K562 (cell line): ENCODE measurements around the gene PLD1. TPM values are rescaled to one million over a fixed set of nuclear protein-coding genes. Genes with fewer than 3 reads are reported as not detected.

Source experiments
- ATAC-seq: fragments of 200-7000 bp; cut with Tn5 transposase; 3 replicates; pipeline ENCODE4 v1.9.1; 2020; ENCODE audit warnings: moderate library complexity
- BruUV-seq: library from RNA; stranded (reverse); fragments of 400-500 nt; replicated peaks from 2 replicates; lab custom pipeline; 2021; lab: Mats Ljungman, UMichigan
- CTCF ChIA-PET: fragments of 300-600 bp; formaldehyde crosslinking; extraction: SDS; loops from one replicate; lab custom pipeline; 2021; ENCODE audit warnings: low intra/inter-chr PET ratio; lab: Yijun Ruan, JAX
- POLR2A ChIA-PET: fragments of 300-600, 350-650 bp; sonication (Branson Sonifier 250); formaldehyde crosslinking; extraction: SDS; loops from one replicate; lab custom pipeline; 2021; ENCODE audit warnings: antibody characterized with exemption, inconsistent platforms; lab: Yijun Ruan, JAX
- DNase-seq, 4 experiments: peaks; one replicate each; pipeline versions ENCODE4 v3.0.0 to v3.0.0-alpha.2; 2011 to 2018; ENCODE audit warnings: low spot score in 3 of 4, mixed read lengths in 3 of 4; ENCODE audit errors: extremely low read depth in 1 of 4
- FAIRE-seq: peaks from 2 replicates; lab custom pipeline; 2011; peaks lifted over from hg19 to GRCh38; lab: Jason Lieb, UNC
- H2AFZ ChIP-seq: 2 replicates; pipeline ENCODE4 v1.6.0; 2011; ENCODE audit warnings: low read depth, low read length, control low read depth, inconsistent platforms
- H3K27ac ChIP-seq: fragments of 200-600 bp; 3 replicates; pipeline ENCODE4 v1.8.0; 2011; ENCODE audit warnings: low read depth, mild to moderate bottlenecking, control low read depth, inconsistent platforms, low read length, moderate library complexity, mixed read lengths; ENCODE audit errors: extremely low read depth
- H3K27me3 ChIP-seq, 2 experiments: fragments of 300-600 bp in 1 of 2; 2 replicates in 1 of 2; 3 replicates in 1 of 2; pipeline versions ENCODE4 v1.6.0 to v1.8.0; 2011; ENCODE audit warnings: inconsistent platforms in 2 of 2, low read length in 2 of 2, mild to moderate bottlenecking in 1 of 2, mixed read lengths in 1 of 2, moderate library complexity in 1 of 2; ENCODE audit not compliant: control insufficient read depth in 2 of 2, insufficient read depth in 2 of 2
- H3K36me3 ChIP-seq: fragments of 300-600 bp; 3 replicates; pipeline ENCODE4 v1.8.0; 2011; ENCODE audit warnings: mild to moderate bottlenecking, low read length, inconsistent platforms; ENCODE audit not compliant: control insufficient read depth, insufficient read depth
- H3K4me1 ChIP-seq, 2 experiments: fragments of 200-600 bp in 1 of 2; replicated peaks in 1 of 2; 2 replicates in 1 of 2; 3 replicates in 1 of 2; pipeline versions ENCODE4 v1.5.1 to v1.8.0; 2011; ENCODE audit warnings: inconsistent platforms in 2 of 2, low read length in 2 of 2, mild to moderate bottlenecking in 1 of 2, mixed read lengths in 1 of 2, moderate library complexity in 1 of 2; ENCODE audit not compliant: control insufficient read depth in 2 of 2, insufficient read depth in 2 of 2
- H3K4me2 ChIP-seq: 2 replicates; pipeline ENCODE4 v1.6.1; 2011; ENCODE audit warnings: low read length, control low read depth, inconsistent platforms, mixed read lengths; ENCODE audit not compliant: insufficient read depth
- H3K4me3 ChIP-seq: fragments of 200-600 bp; sonication (generic), shearing (Covaris generic); 2 replicates; pipeline ENCODE4 v1.5.1; 2016; ENCODE audit warnings: control low read depth, inconsistent platforms
- H3K79me2 ChIP-seq: fragments of 200-600 bp; 3 replicates; pipeline ENCODE4 v1.8.0; 2011; ENCODE audit warnings: low read length, inconsistent platforms; ENCODE audit not compliant: control insufficient read depth, insufficient read depth
- H3K9ac ChIP-seq, 2 experiments: 2 replicates each; pipeline versions ENCODE4 v1.6.0 to v1.6.1; 2011; ENCODE audit warnings: low read depth in 2 of 2, low read length in 2 of 2, control low read depth in 1 of 2, inconsistent platforms in 1 of 2, mild to moderate bottlenecking in 1 of 2, mixed read lengths in 1 of 2; ENCODE audit not compliant: insufficient read depth in 1 of 2
- H3K9me1 ChIP-seq: one replicate; pipeline ENCODE4 v1.6.0; 2011; ENCODE audit warnings: inconsistent platforms, mild to moderate bottlenecking, low read length, moderate library complexity; ENCODE audit not compliant: control insufficient read depth, insufficient read depth
- H3K9me3 ChIP-seq: replicated peaks from 2 replicates; pipeline ENCODE4 v1.5.1; 2011; ENCODE audit warnings: low read depth, low read length, inconsistent platforms; ENCODE audit not compliant: control insufficient read depth, insufficient read depth
- H4K20me1 ChIP-seq: replicated peaks from 2 replicates; pipeline ENCODE4 v1.6.1; 2011; ENCODE audit warnings: low read length, inconsistent platforms, mixed read lengths; ENCODE audit not compliant: control insufficient read depth, insufficient read depth
- CAMTA2 ChIP-seq: fragments of 250-450 bp; sonication (Bioruptor Pico); conservative IDR thresholded peaks from 2 replicates; pipeline ENCODE4 v1.5.1; 2022
- CC2D1A ChIP-seq: fragments of 450-650 bp; IDR thresholded peaks from 2 replicates; pipeline ENCODE4 v1.6.1; 2017; ENCODE audit warnings: mild to moderate bottlenecking
- CGGBP1 ChIP-seq: fragments of 250-450 bp; sonication (Bioruptor Pico); IDR thresholded peaks from 2 replicates; pipeline ENCODE4 v1.9.0; 2021; ENCODE audit warnings: mild to moderate bottlenecking
- DIDO1 ChIP-seq: fragments of 450-650 bp; IDR thresholded peaks from 2 replicates; pipeline ENCODE4 v1.6.1; 2016; ENCODE audit warnings: low read depth, missing biosample characterization, missing genetic modification characterization
- EP400 ChIP-seq: fragments of 450-650 bp; IDR thresholded peaks from 2 replicates; pipeline ENCODE4 v1.6.1; 2017; ENCODE audit warnings: antibody characterized with exemption, mild to moderate bottlenecking, moderate library complexity
- NFRKB ChIP-seq: fragments of 450-650 bp; IDR thresholded peaks from 2 replicates; pipeline ENCODE4 v1.6.1; 2016; ENCODE audit warnings: low read depth
- NR2F6 ChIP-seq: fragments of 450-650 bp; formaldehyde crosslinking; IDR thresholded peaks from 2 replicates; pipeline ENCODE4 v1.4.0; 2020; ENCODE audit warnings: mild to moderate bottlenecking
- OTX1 ChIP-seq: fragments of 450-650 bp; formaldehyde crosslinking; IDR thresholded peaks from 2 replicates; pipeline ENCODE4 v1.4.0; 2022; ENCODE audit warnings: mild to moderate bottlenecking
- SRSF1 ChIP-seq: fragments of 200-400 bp; formaldehyde crosslinking; IDR thresholded peaks from 2 replicates; pipeline ENCODE4 v1.6.1; 2017; ENCODE audit warnings: mild to moderate bottlenecking, low read depth, low read length, moderate library complexity
- TCF3 ChIP-seq: sonication (generic); formaldehyde crosslinking; IDR thresholded peaks from 2 replicates; pipeline ENCODE4 v1.4.0; 2020; ENCODE audit warnings: mild to moderate bottlenecking, missing genetic modification reagents
- TRIM24 ChIP-seq, 2 experiments: fragments of 450-650 bp; IDR thresholded peaks; 2 replicates each; pipeline ENCODE4 v1.6.1; 2016
- U2AF2 ChIP-seq: fragments of 200-400 bp; formaldehyde crosslinking; optimal IDR thresholded peaks from 2 replicates; pipeline ENCODE3; 2017; ENCODE audit warnings: low read depth, mild to moderate bottlenecking, low read length
- ZC3H4 ChIP-seq: sonication (generic); formaldehyde crosslinking; IDR thresholded peaks from 2 replicates; pipeline ENCODE4 v1.9.0; 2021; ENCODE audit warnings: missing genetic modification reagents, borderline replicate concordance
- ZNF174 ChIP-seq: fragments of 250-450 bp; sonication (Bioruptor Pico); IDR thresholded peaks from 2 replicates; pipeline ENCODE4 v1.4.0; 2020; ENCODE audit warnings: mild to moderate bottlenecking
- ZNF24 ChIP-seq: fragments of 450-650 bp; IDR thresholded peaks from 2 replicates; pipeline ENCODE4 v1.6.1; 2016
- ZNF318 ChIP-seq, 2 experiments: fragments of 450-650 bp; IDR thresholded peaks; 2 replicates each; pipeline ENCODE4 v1.6.1; 2016; ENCODE audit warnings: mild to moderate bottlenecking in 2 of 2, borderline replicate concordance in 1 of 2, low read depth in 1 of 2, moderate library complexity in 1 of 2
- WGBS: fragments of 100-300 bp; shearing (Covaris generic); methylation state at CpG from one replicate; pipeline ENCODE4 v1.1.6; 2016; ENCODE audit warnings: low coverage, mixed read lengths; ENCODE audit not compliant: insufficient coverage; ENCODE audit errors: missing lambda C conversion rate; 5-methylcytosine and 5-hydroxymethylcytosine counted together
- in situ Hi-C: fragments of 300-500 bp; cut with MboI; formaldehyde crosslinking; loops from 4 replicates; pipeline ENCODE4 v1.15.0; 2018; ENCODE audit warnings: inconsistent platforms, mixed read lengths
- intact Hi-C: fragments of 100-400 bp; cut with micrococcal nuclease; formaldehyde crosslinking; loops from 2 replicates; pipeline ENCODE4 v1.14.2; 2022
- polyA plus RNA-seq, 8 experiments: library from polyadenylated mRNA; depleted of rRNA in 4 of 8; stranded (reverse) in 5 of 8; unstranded in 3 of 8; fragments of >200 nt; fragmentation: Nextera tagmentation in 2 of 8; fragmentation: Illumina TruSeq in 1 of 8; extraction: Ambion mirVana in 2 of 8; extraction: Trizol in 1 of 8; gene quantifications; 2 replicates each; pipeline versions ENCODE4 v1.2.1 to v1.2.3, GENCODE V29; 2011 to 2014; ENCODE audit warnings: inconsistent platforms in 1 of 8, missing spikeins in 1 of 8
- total RNA-seq, 7 experiments: library from RNA; depleted of rRNA in 6 of 7; stranded (reverse); fragments of >200 nt in 6 of 7; fragmentation: Illumina TruSeq in 2 of 7; extraction: Trizol in 2 of 7; gene quantifications; 2 replicates each; pipeline versions ENCODE4 v1.2.1 to v1.2.3, GENCODE V29; 2011 to 2021; ENCODE audit warnings: low replicate concordance in 1 of 7

PLD1 gene
- total and polyA plus RNA-seq, 9 of the 15 experiments (the other 6 are each of a cell fraction or from before 2014, with no cell fraction given), result 8.4 to 26.1 (median 18.6) TPM

- no peaks in the 10 kb centered on the region for H3K9me1 ChIP-seq
- BruUV-seq, result no TSS peak
- intact Hi-C loops, result no loop called here
- H3K9me3 ChIP-seq, result no peaks in the 10 kb centered on the region
- H3K4me1 ChIP-seq, result no peaks in the 10 kb centered on the region
- POLR2A ChIA-PET, result no interaction called here
- no peak overlapping the region for H3K4me3 ChIP-seq
- ATAC-seq (no peak), DNase-seq (no peak), FAIRE-seq (no peak)
- no peak overlapping the region for H2AFZ ChIP-seq
- no peak overlapping the region for H3K4me2 ChIP-seq
- peaks cover 12% of the 10 kb centered on the region; the same call in 2 of the 3 replicates for H3K36me3 ChIP-seq
- no peaks in the 10 kb centered on the region for H3K79me2 ChIP-seq
- in situ Hi-C loops, result no loop called here
- CTCF ChIA-PET, result no interaction called here
- no peak overlapping the region for H3K27ac ChIP-seq
- no peaks in the 10 kb centered on the region for H3K27me3 ChIP-seq
- WGBS, result 57% methylated on average over 3 of the region's 3 CpGs
- no peaks in the 10 kb centered on the region for H4K20me1 ChIP-seq
- no peak overlapping the region for H3K9ac ChIP-seq
- no peak for TF ChIP-seq TRIM24 (IDR thresholded peaks at IDR 0.05)
- TF ChIP-seq CGGBP1 (CRISPR knock-in tag), result no peak
- no peak for TF ChIP-seq ZNF318 (IDR thresholded peaks at IDR 0.05; ENCODE audit: borderline replicate concordance in 1 of 2, low read depth in 1 of 2)
- TF ChIP-seq OTX1 (CRISPR knock-in tag), result no peak
- TF ChIP-seq U2AF2, result no peak
- no peak for TF ChIP-seq TCF3
- TF ChIP-seq DIDO1 (tag), result no peak
- TF ChIP-seq ZNF174 (CRISPR knock-in tag), result no peak
- TF ChIP-seq EP400, result no peak
- TF ChIP-seq NR2F6 (CRISPR knock-in tag), result no peak
- no peak for TF ChIP-seq SRSF1
- TF ChIP-seq ZC3H4, result no peak
- TF ChIP-seq CAMTA2 (CRISPR knock-in tag), result no peak
- TF ChIP-seq NFRKB, result no peak
- TF ChIP-seq ZNF24, result no peak
- TF ChIP-seq CC2D1A, result no peak
These were observed 80.6 kb downstream of the PLD1 start for GRCh38 chr3:171729452-171730334.
